GM21717 (cell line): ENCODE data around the gene GRM4.

Source experiments
- ATAC-seq: cut with Tn5 transposase; IDR thresholded peaks from one replicate; pipeline ENCODE4 v1.9.1; 2021; ENCODE audit warnings: mild to moderate bottlenecking, moderate library complexity; ENCODE audit not compliant: unreplicated experiment

GRM4 gene

GRCh38 chr6:33999567-33999966 lies 146.3 kb downstream of the GRM4 start:
- ATAC-seq: no peak

GRCh38 chr6:33998660-33999059 lies 147.2 kb downstream of the GRM4 start:
- ATAC-seq: no peak

GRCh38 chr6:33997265-33997664 lies 148.6 kb downstream of the GRM4 start:
- ATAC-seq: no peak

- no peak for ATAC-seq
Observed at GRCh38 chr6:33996120-33996475, 149.8 kb downstream of the GRM4 start.

GRCh38 chr6:33995309-33996119 lies 150.4 kb downstream of the GRM4 start:
- no peak for ATAC-seq

- no peak for ATAC-seq
Observed at GRCh38 chr6:33994472-33995308, 151.2 kb downstream of the GRM4 start.

- ATAC-seq: no peak
Observed at GRCh38 chr6:33993653-33994471, 152.0 kb downstream of the GRM4 start.

- no peak for ATAC-seq
Observed at GRCh38 chr6:33993091-33993490, 152.8 kb downstream of the GRM4 start.

- ATAC-seq: no peak
Observed at GRCh38 chr6:33992191-33992590, 153.7 kb downstream of the GRM4 start.

- ATAC-seq: no peak
Observed at GRCh38 chr6:33991610-33992009, 154.3 kb downstream of the GRM4 start.

- ATAC-seq: no peak
Observed at GRCh38 chr6:33990061-33990541, 155.8 kb downstream of the GRM4 start.

- ATAC-seq: no peak
Observed at GRCh38 chr6:33989016-33989854, 156.7 kb downstream of the GRM4 start.

- no peak for ATAC-seq
Observed at GRCh38 chr6:33988121-33989015, 157.5 kb downstream of the GRM4 start.

GRCh38 chr6:33987531-33988021 lies 158.3 kb downstream of the GRM4 start:
- ATAC-seq: no peak

- ATAC-seq: no peak
Observed at GRCh38 chr6:33985947-33986346, 159.9 kb downstream of the GRM4 start.

GRCh38 chr6:33985313-33985751 lies 160.6 kb downstream of the GRM4 start:
- no peak for ATAC-seq

- no peak for ATAC-seq
Observed at GRCh38 chr6:33984466-33985312, 161.2 kb downstream of the GRM4 start.
